SKM-1 (cell line): Measurements from ENCODE around the gene NTM.

Experiments used
- DNase-seq: peaks from one replicate; lab custom pipeline; 2025; ENCODE audit not compliant: unreplicated experiment; lab: John Stamatoyannopoulos, UW

NTM gene

GRCh38 chr11:132264616-132265015 is 894.2 kb downstream of the NTM start:
- no peak for DNase-seq

- no peak for DNase-seq
These were observed 908.6 kb downstream of the NTM start for GRCh38 chr11:132278801-132279574.

GRCh38 chr11:132284048-132284447 is 913.6 kb downstream of the NTM start:
- DNase-seq: no peak

DNA sequence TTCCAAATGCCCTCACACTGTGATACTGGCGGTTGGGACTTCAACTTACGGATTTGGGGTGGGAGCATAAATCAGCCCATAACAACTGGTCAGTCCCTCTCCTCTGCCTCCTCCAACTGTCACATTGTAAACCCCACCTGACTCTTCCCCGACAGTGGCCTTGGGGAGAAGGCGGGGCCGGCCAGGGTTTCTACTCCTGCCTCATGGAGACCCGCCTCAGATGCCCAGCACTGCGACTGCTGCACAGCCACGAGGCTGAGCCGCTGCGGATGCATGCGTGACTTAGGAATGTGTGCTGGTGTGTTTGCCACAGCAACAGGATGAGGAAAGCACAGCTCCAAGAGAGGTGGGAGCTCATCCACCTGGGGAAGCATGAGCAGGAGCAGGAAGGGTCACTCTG is 914.2 kb downstream of the NTM start:
- DNase-seq: no peak

DNA sequence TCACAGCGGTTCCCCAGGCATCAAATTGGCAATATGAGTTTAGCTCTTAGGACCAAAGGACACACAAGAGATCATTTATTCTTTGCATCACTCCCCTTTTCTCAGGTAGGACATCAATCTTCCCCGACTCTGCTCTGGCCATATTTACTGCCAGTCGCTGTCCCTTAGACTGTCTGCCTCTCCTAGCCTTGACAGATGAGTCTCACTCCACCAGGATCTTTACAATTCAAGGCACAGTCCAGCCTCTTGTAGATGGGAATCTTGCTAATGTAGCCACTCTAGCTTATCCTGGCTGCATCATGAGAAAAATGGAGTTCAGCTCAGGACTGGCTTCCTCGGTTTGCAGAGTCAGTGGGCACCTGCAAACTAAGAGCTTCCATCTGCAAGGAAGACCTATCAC is 915.2 kb downstream of the NTM start:
- no peak for DNase-seq

DNA sequence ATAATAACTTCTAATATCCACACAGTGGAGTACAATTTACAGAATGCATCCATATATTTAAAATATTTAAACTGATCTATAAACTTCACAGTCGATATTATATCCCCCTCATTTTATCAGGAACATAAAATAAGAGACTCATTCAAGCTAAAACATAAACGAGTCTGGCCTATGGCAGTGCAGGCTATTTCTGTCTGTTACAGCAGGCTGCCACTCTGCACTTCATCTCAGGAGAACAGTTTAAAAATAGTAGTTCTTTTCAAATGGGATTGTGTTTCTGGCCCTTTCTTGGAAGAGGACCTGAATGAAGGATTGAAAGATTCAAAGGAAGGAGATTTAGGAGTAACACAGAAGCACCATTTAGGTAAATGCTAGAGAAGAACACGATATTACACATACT is 915.7 kb downstream of the NTM start:
- DNase-seq: no peak

DNA sequence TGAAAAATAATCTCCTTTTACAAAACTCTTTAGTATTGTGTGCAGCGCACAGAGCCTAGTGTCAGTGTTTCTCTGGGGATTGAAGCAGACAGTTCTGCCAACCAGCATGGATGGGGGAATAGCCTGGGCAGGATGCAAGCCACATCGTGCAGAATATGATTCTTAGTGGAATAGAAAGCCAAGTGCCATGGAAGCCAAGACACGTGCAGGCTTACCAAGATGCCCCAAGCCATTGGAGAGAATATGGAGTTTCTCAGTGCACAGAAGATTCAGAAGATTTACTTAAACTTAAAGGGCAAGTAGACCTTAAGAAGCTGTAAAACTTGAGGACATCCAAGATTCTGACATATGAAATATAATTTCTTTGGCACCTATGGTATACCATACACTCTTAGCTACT is 917.6 kb downstream of the NTM start:
- no peak for DNase-seq

GRCh38 chr11:132289590-132290256 is 919.3 kb downstream of the NTM start:
- no peak for DNase-seq

DNA sequence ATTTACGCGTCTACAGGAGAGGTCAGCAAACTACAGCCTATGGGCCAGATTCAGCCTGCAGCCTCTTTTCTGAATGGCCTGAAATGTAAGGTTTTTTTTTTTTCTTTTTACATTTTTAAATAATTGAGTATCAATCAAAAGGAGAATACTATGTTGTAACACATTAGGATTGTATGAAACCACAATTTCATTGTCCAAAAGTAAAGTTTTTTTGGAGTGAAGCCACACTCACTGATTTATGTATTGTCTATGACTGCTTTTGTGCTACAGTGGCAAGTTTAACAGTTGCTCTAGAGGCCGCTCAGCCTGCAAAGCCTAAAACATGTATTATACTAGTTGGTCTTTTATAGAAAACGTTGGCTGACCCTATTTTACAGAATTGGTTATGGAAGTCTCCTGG is 923.2 kb downstream of the NTM start:
- no peak for DNase-seq

GRCh38 chr11:132296946-132297610 is 926.7 kb downstream of the NTM start:
- DNase-seq: no peak

- no peak for DNase-seq
These were observed 927.9 kb downstream of the NTM start for GRCh38 chr11:132298357-132298756.

DNA sequence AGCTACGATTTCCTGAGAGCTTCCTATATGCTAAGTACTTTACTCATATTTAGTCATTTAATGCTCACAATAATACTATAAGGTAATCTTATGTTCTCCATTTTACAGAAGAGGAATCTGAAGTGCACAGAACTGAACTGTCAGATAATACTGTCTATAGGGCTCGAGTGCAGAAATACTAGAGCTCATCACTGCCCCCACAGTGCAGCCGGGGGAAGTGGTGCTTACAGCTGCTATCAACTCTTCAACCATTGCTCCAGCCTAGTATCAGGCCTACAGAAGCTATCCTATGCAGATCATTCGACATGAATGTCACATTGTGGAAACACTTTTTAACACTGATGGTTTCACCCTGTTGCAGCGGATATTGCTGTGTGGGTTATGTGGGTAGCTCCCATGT is 929.9 kb downstream of the NTM start:
- DNase-seq: no peak

DNA sequence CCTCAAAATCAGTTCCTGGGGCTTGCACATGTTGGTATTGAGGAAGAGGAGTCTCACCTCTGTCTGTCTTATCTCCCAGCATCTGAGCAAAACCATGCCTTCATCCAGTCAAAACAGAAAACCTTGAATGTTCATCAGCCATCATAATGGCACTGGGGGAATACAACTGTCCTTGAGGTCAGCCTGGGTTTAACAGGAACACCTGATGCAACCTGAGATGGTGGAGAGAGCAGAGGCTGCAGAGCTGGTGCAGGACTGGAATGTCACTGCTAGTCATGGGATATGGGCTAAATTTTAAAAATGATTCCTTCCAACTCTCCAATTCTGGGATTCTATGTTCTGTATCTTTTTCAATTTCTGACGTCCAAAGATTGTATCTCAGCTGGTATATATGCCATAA is 931.0 kb downstream of the NTM start:
- DNase-seq: no peak

- no peak for DNase-seq
These were observed 931.5 kb downstream of the NTM start for GRCh38 chr11:132301900-132302299.

DNA sequence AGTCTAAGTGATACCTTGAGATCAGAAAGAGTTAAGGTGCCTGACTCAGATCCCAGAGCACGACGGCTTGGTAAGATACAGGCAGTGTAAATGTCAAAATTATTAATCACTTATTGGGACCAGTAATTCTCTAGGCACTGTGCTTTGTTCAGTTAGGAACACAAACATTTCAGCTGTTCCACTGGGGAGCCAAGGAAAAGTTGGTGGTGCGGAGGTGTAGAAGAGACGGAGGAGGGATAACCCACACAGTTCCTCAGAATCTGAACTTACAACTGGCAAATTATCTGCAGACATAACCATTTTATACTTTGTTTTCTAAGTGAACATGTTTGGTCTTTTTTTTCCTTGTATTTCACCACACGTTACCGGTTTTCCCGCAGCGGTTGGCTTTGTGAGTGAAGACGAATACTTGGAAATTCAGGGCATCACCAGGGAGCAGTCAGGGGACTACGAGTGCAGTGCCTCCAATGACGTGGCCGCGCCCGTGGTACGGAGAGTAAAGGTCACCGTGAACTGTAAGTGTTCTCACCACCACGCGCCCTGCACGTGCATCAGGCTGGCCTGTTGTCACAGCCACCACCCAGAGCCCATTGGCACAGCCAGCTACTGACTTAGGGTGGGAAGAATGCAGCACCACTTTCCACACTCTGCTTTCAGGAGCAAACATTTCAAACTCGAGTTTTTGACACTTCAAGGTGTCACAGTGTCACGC is 937.0 kb downstream of the NTM start:
- DNase-seq: no peak

DNA sequence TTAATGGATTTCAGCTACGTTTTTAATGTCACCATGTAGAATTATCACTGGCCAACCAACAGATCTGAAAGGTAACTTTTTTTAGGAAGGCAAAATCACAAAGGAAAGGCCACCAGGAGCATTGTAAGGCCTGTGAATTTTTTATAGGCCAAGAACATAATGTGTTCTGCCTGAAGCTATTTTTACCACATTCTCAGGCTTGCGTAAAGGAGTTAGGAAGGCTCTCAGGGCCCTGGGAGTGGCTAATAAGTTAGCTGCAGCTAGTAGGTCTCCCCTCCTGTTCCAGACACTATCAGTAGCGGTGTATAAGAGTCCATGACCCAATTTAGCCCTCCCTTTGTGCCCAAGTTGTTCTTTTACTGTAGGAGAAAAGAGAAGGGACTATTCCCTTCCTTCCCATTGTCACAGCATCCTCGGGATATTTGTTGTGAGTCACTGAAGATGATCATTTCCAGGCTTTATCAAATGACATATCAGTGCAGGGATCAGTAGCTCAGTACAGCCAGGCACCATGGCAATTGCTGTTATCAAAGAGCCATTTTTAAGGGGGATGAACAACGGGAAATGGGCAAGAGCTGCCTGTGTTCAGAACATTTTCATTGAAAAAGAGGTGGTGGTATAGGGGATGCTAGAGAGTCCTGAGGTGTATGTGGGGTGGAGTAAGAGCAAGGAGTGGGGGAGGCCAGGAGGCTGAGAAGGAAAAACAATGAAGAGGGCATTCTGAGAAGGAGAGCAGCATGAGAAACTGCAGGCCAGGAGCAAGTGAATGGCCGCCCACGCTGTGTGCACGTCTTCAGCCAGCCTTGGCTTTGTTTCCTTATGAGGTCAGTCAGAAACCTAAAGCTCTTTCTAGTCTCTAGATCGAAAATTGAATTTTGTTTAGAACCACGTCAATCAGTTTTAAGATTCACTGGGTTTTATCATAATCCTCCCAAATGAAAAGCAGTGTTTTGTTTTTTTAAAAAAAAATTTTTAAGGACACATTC is 940.3 kb downstream of the NTM start:
- no peak for DNase-seq

DNA sequence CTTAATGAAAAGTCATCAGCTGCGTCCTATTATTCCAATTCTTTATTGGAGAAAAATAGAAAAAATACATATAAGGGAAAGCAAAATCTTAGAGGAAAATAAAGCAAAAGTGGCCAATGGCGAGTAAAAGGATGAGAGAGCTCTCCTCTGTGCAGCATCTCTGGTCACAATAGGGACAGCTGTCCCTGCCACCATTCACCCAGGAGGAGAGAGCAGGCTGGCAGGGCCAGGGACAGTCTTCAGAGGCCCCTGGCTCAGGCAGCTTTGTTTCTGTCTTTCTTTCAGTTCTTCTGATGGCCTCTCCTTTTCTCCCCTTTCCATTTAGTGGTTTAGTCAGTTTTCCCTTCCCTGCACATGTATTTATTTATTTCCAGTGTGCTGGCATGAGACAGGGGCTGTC is 941.3 kb downstream of the NTM start:
- no peak for DNase-seq

- DNase-seq: no peak
These were observed 941.7 kb downstream of the NTM start for GRCh38 chr11:132312161-132312560.

- no peak for DNase-seq
These were observed 942.3 kb downstream of the NTM start for GRCh38 chr11:132312701-132313111.

GRCh38 chr11:132314911-132315455 is 944.6 kb downstream of the NTM start:
- DNase-seq: no peak
